ENCODE results near the gene VPS33A. TPM values are rescaled to one million over a fixed set of nuclear protein-coding genes. Genes with fewer than 3 reads are reported as not detected.

VPS33A gene
- total RNA-seq, 1 donor from 2014 or later: 16.9 TPM

DNA sequence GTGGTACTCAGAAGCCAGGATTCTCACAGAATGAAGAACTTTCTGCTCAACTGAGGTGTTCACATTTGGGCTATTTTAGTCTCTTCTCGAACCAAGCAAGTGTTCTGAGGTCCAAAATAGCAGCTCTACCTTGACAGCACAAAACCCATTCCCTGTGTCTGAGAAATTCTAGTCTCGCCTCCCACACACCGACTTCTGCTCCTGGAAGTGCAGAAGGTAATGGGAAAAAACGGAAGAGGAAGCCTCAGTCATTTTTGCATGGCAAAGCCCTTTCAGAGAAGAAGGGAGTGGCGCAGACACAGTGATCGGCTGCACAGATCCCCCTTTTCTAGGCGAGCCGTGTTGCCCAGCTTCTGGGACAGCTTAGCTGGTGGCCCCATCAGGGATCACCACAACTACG, 31.2 kb upstream of the VPS33A start:
- peaks cover 6% of the 10 kb centered on the region for H3K9me3 Mint-ChIP-seq (ENCODE audit: low read depth)

GRCh38 chr12:122295877-122296276, 29.6 kb upstream of the VPS33A start:
- Mint-ChIP-seq H3K36me3 (ENCODE audit: low read depth) (peaks cover 26% of the 10 kb centered on the region), H3K27me3 (ENCODE audit: low read depth) (no peaks in the 10 kb centered on the region), H3K9me3 (ENCODE audit: low read depth) (peaks cover 6% of the 10 kb centered on the region), H3K4me3 (ENCODE audit: unreplicated experiment) (no peak overlapping the region), H3K27ac (ENCODE audit: unreplicated experiment) (no peak overlapping the region), H3K4me1 (ENCODE audit: low read depth) (peaks cover 4% of the 10 kb centered on the region)
- no peak for TF ChIP-seq CTCF (IDR thresholded peaks at IDR 0.05)
- no peak for DNase-seq (ENCODE audit: low spot score)

More for the DNA sequence above, 31.2 kb upstream of the VPS33A start:
- H3K27me3 Mint-ChIP-seq (ENCODE audit: low read depth): no peaks in the 10 kb centered on the region
- H3K36me3 Mint-ChIP-seq (ENCODE audit: low read depth): peaks cover 25% of the 10 kb centered on the region
- peaks cover 6% of the 10 kb centered on the region for H3K4me1 Mint-ChIP-seq (ENCODE audit: low read depth)
- H3K4me3 Mint-ChIP-seq (ENCODE audit: unreplicated experiment): no peak overlapping the region
- no peak overlapping the region for H3K27ac Mint-ChIP-seq (ENCODE audit: unreplicated experiment)
- TF ChIP-seq CTCF (IDR thresholded peaks at IDR 0.05): no peak
- no peak for DNase-seq (ENCODE audit: low spot score)

DNA sequence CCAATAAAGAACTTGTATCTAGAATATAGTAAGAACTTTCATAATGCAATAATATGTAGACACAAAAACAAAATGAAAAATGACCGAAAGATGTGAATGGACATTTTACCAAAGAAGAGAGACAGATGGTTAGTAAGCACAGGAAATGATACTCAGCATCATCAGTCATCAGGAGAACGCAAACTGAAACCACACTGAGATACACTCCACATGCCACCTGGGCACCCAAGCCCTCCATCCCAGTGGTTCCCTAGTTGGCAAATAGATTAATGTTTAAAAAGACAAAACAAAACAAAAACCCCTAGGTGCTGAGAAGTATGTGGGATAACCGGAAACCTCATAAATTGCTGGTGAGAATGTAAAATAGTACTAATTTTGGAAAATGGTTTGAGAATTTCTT, 26.8 kb upstream of the VPS33A start:
- Mint-ChIP-seq H3K27ac (ENCODE audit: unreplicated experiment) (peak overlapping the region; percentile 29), H3K27me3 (ENCODE audit: low read depth) (no peaks in the 10 kb centered on the region), H3K4me1 (ENCODE audit: low read depth) (peaks cover 11% of the 10 kb centered on the region), H3K36me3 (ENCODE audit: low read depth) (peaks cover 23% of the 10 kb centered on the region), H3K4me3 (ENCODE audit: unreplicated experiment) (no peak overlapping the region), H3K9me3 (ENCODE audit: low read depth) (peaks cover 6% of the 10 kb centered on the region)
- no peak for DNase-seq (ENCODE audit: low spot score)
- no peak for TF ChIP-seq CTCF (IDR thresholded peaks at IDR 0.05)

DNA sequence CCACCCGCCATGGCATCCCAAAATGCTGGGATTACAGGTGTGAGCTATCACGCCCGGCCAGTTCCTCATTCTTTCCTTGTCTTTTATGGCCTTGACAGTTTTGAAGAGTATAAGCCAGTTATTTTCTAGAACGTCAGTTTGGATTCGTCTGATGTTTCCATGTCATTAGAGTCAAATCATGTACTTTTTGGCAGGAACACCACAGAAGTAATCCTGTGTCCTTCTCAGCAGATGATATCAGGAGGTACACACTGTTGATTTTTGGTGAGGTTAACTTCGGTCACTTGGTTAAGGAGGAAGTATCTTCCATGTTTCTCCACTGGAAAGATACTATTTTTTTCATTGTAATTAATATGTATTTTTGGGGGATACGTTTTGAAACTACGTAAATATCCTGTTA, 25.1 kb upstream of the VPS33A start:
- DNase-seq (ENCODE audit: low spot score): no peak
- Mint-ChIP-seq H3K4me1 (ENCODE audit: low read depth) (peaks cover 11% of the 10 kb centered on the region), H3K9me3 (ENCODE audit: low read depth) (peaks cover 6% of the 10 kb centered on the region), H3K27ac (ENCODE audit: unreplicated experiment) (no peak overlapping the region), H3K27me3 (ENCODE audit: low read depth) (no peaks in the 10 kb centered on the region), H3K36me3 (ENCODE audit: low read depth) (peaks cover 21% of the 10 kb centered on the region), H3K4me3 (ENCODE audit: unreplicated experiment) (no peak overlapping the region)
- no peak for TF ChIP-seq CTCF (IDR thresholded peaks at IDR 0.05)

DNA sequence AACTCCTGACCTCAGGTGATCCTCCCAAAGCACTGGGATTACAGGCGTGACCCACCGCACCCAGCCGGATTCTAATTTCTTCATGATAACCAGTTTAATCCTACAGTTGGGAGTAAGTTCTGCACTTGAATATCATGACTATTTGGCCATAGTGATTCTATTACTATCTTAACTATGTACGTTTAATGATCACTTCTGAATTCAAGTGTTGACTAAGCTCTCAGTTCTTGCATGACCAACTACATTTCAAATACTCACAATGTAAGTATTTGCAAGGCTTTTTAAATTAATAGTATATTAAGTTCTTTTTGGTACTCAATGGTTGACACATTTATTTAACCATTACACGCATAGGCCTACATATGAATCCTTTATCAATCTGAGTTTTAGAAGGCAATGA, 17.4 kb upstream of the VPS33A start:
- no peak overlapping the region for H3K4me3 Mint-ChIP-seq (ENCODE audit: unreplicated experiment)
- no peaks in the 10 kb centered on the region for H3K9me3 Mint-ChIP-seq (ENCODE audit: low read depth)
- H3K27ac Mint-ChIP-seq (ENCODE audit: unreplicated experiment): no peak overlapping the region
- no peak for DNase-seq (ENCODE audit: low spot score)
- peaks cover 27% of the 10 kb centered on the region for H3K4me1 Mint-ChIP-seq (ENCODE audit: low read depth)
- H3K27me3 Mint-ChIP-seq (ENCODE audit: low read depth): no peaks in the 10 kb centered on the region
- TF ChIP-seq CTCF (IDR thresholded peaks at IDR 0.05): no peak
- peaks cover 13% of the 10 kb centered on the region for H3K36me3 Mint-ChIP-seq (ENCODE audit: low read depth)

Data from chondrocyte (in vitro differentiated cells).